Calu3 (cell line): ENCODE measurements around the gene CAMK2N1. TPM values are rescaled to one million over a fixed set of nuclear protein-coding genes. Genes with fewer than 3 reads are reported as not detected.
A peak's percentile ranks its signal among the peaks of the same experiment; 100 is the strongest.

Source experiments
- BruUV-seq: library from RNA; stranded (reverse); fragments of 400-500 nt; replicated peaks from 2 replicates; lab custom pipeline; 2021; lab: Mats Ljungman, UMichigan
- CTCF ChIA-PET: fragments of 300-600 bp; sonication (Branson Sonifier 250); formaldehyde crosslinking; loops from one replicate; lab custom pipeline; 2022; ENCODE audit warnings: antibody characterized with exemption; lab: Charles Lee
- DNase-seq: peaks from one replicate; pipeline ENCODE4 v3.0.0; 2022
- H3K27ac Mint-ChIP-seq: one replicate; pipeline ENCODE4 v1.8.0; 2022; ENCODE audit warnings: mixed read lengths; ENCODE audit not compliant: unreplicated experiment
- H3K27me3 Mint-ChIP-seq: one replicate; pipeline ENCODE4 v1.8.0; 2022; ENCODE audit warnings: mixed read lengths; ENCODE audit not compliant: unreplicated experiment
- H3K36me3 Mint-ChIP-seq: one replicate; pipeline ENCODE4 v1.8.0; 2022; ENCODE audit warnings: mild to moderate bottlenecking, moderate library complexity, mixed read lengths; ENCODE audit not compliant: insufficient read depth, unreplicated experiment
- H3K4me1 Mint-ChIP-seq: one replicate; pipeline ENCODE4 v1.8.0; 2022; ENCODE audit warnings: mild to moderate bottlenecking, low read depth, mixed read lengths; ENCODE audit not compliant: unreplicated experiment
- H3K4me3 Mint-ChIP-seq: one replicate; pipeline ENCODE4 v1.8.0; 2022; ENCODE audit warnings: mild to moderate bottlenecking, low read depth, moderate library complexity, mixed read lengths; ENCODE audit not compliant: unreplicated experiment
- H3K9me3 Mint-ChIP-seq: one replicate; pipeline ENCODE4 v1.8.0; 2022; ENCODE audit warnings: low read depth, mixed read lengths; ENCODE audit not compliant: unreplicated experiment
- CTCF ChIP-seq: fragments of 200-600 bp; IDR thresholded peaks from one replicate; pipeline ENCODE4 v1.8.0; 2022; ENCODE audit warnings: antibody characterized with exemption; ENCODE audit not compliant: unreplicated experiment
- intact Hi-C: fragments of 100-400 bp; cut with micrococcal nuclease; formaldehyde crosslinking; loops from one replicate; pipeline ENCODE4 v1.10.0; 2022; ENCODE audit not compliant: unreplicated experiment
- total RNA-seq: library from RNA; stranded (reverse); gene quantifications from 2 replicates; pipeline ENCODE4 v1.2.3, GENCODE V29; 2022

Gene CAMK2N1
- total RNA-seq, 1 experiment from 2014 or later: 56.0 TPM

GRCh38 chr1:20507564-20508410 lies 21.8 kb upstream of the CAMK2N1 start, which contains the start of gene MUL1:
TSS of gene MUL1 (minus strand) at chr1:20508151. CDS start at chr1:20508024, 127 bp downstream.
- no peaks in the 10 kb centered on the region for H3K4me1 Mint-ChIP-seq
- BruUV-seq: TSS peak; percentile 66

GRCh38 chr1:20507248-20507563 lies 21.2 kb upstream of the CAMK2N1 start:
- DNase-seq: no peak
- Mint-ChIP-seq H3K27me3 (no peaks in the 10 kb centered on the region), H3K4me1 (no peaks in the 10 kb centered on the region), H3K4me3 (peak overlapping the region; percentile 75), H3K9me3 (no peaks in the 10 kb centered on the region), H3K36me3 (peaks cover 20% of the 10 kb centered on the region), H3K27ac (peak overlapping the region; percentile 95)
- CTCF ChIA-PET: no interaction called here
- no TSS peak for BruUV-seq
- no peak for TF ChIP-seq CTCF
- intact Hi-C loops: no loop called here

More at GRCh38 chr1:20507564-20508410, 21.8 kb upstream of the CAMK2N1 start, which contains the start of gene MUL1:
- intact Hi-C loops: no loop called here
- Mint-ChIP-seq H3K27me3 (no peaks in the 10 kb centered on the region), H3K4me3 (peak within 1 kb of the TSS; percentile 75), H3K27ac (peak within 1 kb of the TSS; percentile 95), H3K36me3 (peaks cover 19% of the 10 kb centered on the region), H3K9me3 (no peaks in the 10 kb centered on the region)
- CTCF ChIA-PET: interaction anchor here (0.6 kb wide), 1 partner anchor 74 kb away, joined by 3 read pairs; no protein-coding TSS in a partner anchor
- peak; percentile 93 for DNase-seq
- no peak for TF ChIP-seq CTCF

- BruUV-seq: no TSS peak
- Mint-ChIP-seq H3K27ac (no peak overlapping the region), H3K9me3 (no peaks in the 10 kb centered on the region), H3K27me3 (no peaks in the 10 kb centered on the region), H3K4me3 (no peak overlapping the region), H3K36me3 (peaks cover 23% of the 10 kb centered on the region), H3K4me1 (no peaks in the 10 kb centered on the region)
- TF ChIP-seq CTCF: no peak
- CTCF ChIA-PET: no interaction called here
- intact Hi-C loops: no loop called here
- DNase-seq: no peak
Measured at GRCh38 chr1:20505488-20505887, 19.5 kb upstream of the CAMK2N1 start.

DNA sequence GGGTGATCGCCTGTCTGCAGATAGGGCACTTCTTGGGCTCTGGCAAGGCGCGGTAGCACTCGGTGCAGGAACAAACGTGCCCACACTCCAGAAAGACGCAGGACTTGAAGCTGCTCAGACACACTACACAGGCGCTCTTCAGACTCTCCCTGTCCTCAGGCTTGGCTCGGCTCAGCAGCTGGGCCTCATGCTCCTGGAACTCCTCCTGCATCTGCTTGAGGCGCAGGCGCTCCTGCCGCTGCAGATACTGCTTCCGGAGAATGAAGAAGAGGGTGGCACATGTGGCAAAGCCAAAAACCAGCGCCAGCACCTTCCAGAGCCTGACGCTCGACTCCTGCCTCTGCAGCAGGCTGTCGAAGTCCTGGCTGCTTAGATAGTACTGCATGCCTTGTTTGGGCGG lies 14.7 kb upstream of the CAMK2N1 start:
- CTCF ChIA-PET: no interaction called here
- no peak for DNase-seq
- Mint-ChIP-seq H3K9me3 (no peaks in the 10 kb centered on the region), H3K27ac (no peak overlapping the region), H3K4me3 (no peak overlapping the region), H3K27me3 (no peaks in the 10 kb centered on the region), H3K36me3 (peaks cover 27% of the 10 kb centered on the region), H3K4me1 (peaks cover 13% of the 10 kb centered on the region)
- no peak for TF ChIP-seq CTCF
- intact Hi-C loops: no loop called here
- no TSS peak for BruUV-seq
